Stimulated activated CD8-positive, alpha-beta memory T cell treated with anti-CD3 and anti-CD28 coated beads, Interleukin-4, amount 100 ng/mL, for 1 hour (primary cell): ENCODE data around the gene COQ10A.
"Not testable (repeated sequence)": the region's sequence is repeated elsewhere in the genome, so short reads cannot be mapped to it uniquely, and the experiment has no call there.

Experiments used
- DNase-seq, 2 donors: peaks; one replicate each; pipeline ENCODE4 v3.0.0-alpha.2; 2020; ENCODE audit warnings: low read depth in 2 of 2, low spot score in 1 of 2

The COQ10A gene

DNA sequence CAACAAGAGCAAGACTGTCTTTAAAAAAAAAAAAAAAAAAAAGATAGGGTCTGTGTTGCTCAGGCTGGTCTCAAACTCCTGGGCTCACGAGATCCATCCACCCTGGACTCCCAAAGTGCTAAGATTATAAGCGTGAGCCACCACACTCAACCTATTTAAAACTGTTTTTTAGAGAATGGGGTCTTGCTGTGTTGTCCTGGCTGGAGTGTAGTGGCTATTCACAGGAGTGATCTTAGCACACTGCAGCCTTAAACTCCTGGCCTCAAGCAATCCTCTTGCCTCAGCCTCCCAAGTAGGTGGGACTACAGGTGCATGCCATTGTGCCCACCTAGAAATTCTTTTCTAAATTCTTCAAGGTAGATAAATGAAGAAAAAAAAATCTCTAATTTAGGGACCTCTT lies 7.6 kb downstream of the COQ10A start:
- no peak for DNase-seq

DNA sequence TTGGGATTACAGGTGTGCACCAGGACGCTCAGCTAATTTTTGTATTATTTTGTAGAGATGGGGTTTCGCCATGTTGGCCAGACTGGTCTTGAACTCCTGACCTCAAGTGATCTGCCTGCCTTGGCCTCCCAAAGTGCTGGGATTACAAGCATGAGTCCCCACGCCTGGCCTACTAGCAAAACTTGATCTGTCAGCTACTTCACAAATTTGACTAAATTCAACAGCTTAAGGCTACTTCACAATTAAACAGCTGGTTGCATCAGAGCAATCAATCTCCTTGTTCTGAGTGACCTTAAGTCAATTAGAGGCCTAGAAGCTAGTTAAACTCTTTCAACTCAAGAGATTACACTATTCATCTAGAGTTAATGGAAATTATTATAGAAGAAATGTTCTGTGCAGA lies 12.2 kb downstream of the COQ10A start:
- no peak for DNase-seq

DNA sequence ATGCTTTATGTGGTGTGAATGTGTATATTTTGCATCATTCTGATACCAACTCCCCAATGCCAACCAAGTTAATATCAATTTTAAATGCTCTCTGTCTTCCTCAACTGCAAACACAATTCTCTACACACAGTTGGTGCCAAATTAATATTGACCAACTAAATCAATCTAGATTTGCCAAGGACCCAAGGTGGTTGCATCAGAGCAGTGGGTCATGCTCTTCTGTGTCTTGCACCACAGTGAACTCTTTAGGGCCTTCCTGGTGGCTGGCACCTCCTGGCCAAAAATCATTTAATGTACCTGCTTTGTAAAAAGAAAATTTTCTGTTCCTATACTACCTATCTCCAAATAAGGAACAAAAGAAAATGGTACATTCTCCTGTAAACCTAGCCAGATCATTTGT lies 14.1 kb downstream of the COQ10A start:
- DNase-seq, result no peak

DNA sequence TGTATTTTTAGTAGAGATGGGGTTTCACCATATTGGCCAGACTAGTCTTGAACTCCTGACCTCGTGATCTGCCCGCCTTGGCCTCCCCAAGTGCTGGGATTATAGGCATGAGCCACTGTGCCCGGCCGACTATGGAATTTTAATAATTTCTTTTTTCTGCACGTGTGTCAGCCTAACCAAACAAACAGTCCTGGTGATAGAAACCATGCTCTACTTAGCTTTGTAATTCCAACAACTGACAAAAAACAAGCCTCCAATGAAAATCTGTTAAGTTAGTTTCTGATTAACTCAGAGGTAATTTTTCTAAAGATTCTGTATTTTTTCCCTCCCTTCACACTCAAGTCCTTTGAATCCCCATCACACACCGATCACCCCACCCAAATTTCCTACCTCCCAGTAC lies 15.3 kb downstream of the COQ10A start:
- no peak for DNase-seq

DNA sequence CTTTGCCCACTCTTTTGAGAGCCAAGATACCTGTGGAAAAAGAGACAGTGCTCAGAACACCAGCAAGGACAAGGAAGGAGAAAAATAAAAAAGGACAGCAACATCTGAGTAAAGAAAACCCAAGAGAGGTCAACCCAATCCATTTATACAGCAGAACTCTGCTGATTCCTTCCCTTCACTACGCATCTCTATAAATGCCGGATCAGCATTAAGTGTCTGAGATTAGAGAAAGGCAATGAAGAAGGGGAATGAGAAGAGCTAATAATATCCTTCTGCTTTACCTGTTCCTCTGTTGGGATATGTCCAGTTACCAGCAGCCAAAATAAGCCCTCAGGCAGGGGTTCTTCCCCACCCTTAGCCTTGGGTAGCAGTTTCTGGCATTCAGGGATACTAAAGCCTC lies 15.8 kb downstream of the COQ10A start:
- no peak for DNase-seq

DNA sequence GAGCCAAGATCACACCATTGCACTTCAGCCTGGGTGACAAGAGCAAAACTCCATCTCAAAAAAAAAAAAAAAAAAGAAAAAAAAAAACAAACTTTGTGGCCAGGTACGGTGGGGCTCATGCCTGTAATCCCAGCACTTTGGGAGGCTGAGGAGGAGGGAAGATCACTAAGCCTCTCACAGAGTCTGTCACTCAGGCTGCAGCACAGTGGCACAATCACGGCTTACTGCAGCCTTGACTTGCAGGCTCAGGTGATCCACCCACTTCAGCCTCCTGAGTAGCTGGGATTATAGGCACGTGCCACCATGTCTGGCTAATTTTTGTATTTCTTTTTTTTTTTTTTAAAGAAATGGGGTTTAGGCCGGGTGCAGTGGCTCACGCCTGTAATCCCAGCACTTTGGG lies 17.5 kb downstream of the COQ10A start:
- not testable (repeated sequence) for DNase-seq

DNA sequence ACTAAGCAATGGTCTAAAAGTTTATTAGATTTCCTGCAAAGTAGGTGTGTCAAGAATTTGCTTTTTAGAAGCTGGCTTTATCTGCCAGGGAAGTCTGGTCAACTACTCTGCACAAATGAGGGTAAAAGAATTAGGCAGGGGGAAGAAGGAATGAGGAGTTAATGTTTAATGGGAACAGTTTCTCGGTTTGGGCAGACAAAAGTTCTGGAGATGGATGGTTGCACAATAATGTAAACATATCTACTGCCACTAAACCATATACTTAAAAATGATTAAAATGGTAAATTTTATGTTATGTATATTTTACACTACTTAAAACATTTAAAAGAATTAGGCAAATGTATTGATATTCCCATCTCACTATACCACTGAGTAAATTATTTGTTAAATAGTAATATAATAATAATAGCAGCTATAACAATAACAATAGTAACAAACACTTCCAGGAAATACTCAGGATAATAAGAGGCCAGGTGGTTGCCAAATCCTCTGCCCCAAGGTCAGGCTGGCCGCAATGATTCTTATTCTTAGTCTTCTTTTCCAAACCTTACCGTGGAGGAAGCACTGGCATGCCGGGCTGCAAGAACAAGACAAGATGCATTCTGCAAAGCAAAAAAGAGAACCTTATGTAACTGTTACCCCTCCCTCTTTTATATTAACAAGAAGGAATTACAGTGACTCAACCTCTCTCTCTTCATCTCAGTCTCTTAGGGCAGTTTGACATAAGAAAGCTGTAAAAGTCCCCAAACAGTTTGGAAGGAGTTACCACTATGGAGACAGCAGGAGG lies 19.5 kb downstream of the COQ10A start:
- no peak for DNase-seq

DNA sequence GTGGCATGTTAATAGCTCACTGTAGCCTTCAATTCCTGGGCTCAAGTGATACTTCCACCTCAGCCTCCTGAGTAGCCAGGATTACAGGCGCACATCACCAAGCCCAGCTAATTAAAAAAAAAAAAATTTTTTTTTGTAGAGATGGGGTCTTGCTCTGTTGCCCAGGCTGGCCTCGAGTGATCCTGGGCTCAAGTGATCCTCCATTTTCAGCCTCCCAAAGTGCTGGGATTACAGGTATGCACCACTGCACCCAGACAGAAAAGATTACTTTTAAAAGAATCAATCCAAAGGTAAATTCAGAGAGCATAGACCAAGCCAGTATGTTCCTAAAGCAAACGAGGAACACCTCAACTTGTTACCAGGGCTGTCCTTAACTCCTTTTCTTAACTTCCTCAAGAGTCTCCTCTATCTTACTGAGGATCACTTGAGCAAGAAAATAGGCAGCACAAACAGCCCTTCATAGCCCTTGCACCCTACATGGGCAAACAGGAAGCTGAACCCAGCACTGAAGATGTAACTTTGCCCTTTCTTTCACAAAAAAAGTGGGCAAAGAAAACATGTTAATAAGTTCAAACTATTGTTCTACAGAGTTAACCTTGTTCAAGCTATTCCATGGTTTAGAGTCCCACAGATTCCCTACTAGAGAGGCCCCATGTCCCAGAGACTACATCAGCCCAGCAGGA lies 22.1 kb downstream of the COQ10A start:
- no peak for DNase-seq

DNA sequence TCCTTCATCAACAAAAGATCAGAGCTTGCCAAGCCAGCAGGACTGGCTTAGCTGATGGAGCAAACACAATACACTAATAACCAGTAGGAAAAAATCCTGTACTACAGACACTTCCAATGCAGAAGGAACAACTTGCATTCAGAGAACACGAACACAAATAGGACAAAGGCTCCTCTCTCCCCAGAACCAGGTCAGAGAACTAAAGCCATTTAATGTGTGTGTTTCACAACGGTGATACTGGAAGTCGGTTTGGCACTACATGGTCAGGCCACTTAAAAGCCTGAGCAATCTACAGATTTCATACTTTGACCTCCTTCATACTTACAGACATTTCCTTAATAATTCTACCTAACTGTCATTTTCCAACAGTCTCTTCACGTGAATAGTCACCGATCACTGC lies 27.1 kb downstream of the COQ10A start:
- DNase-seq, result no peak

DNA sequence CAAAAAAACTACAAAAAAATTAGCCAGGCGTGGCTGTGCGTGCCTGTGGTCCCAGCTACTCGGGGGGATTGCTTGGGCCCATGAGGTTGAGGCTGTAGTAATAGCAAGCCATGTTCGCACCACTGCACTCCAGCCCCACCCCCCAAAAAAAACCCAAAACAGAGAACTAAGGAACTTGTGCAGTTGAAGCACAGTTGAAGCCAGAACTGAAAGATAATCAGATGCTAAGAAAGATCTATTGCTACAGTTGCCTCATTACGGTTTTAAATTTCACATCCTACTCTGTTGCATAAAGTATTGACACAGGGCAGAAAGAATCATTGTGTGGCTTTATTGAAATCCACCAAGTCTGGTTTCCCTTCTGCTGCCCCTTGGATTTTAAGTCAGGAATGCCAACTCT lies 29.6 kb downstream of the COQ10A start:
- DNase-seq, result no peak

DNA sequence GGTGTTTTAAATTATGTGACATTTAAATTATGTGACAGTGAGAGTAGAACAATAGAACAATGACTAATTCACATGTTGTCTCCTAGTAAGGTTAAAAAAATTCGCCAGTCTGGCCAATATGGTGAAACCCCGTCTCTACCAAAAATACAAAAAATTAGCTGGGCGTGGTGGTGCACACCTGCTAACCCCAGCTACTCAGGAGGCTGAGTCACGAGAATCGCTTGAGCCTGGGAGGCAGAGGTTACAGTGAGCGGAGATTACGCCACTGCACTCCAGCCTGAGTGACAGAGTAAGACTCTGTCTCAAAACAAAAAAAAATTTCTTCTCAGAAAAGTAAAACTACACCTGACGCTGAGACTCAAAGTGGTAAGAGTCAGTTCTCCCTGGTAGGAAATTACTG lies 30.7 kb downstream of the COQ10A start:
- no peak for DNase-seq

DNA sequence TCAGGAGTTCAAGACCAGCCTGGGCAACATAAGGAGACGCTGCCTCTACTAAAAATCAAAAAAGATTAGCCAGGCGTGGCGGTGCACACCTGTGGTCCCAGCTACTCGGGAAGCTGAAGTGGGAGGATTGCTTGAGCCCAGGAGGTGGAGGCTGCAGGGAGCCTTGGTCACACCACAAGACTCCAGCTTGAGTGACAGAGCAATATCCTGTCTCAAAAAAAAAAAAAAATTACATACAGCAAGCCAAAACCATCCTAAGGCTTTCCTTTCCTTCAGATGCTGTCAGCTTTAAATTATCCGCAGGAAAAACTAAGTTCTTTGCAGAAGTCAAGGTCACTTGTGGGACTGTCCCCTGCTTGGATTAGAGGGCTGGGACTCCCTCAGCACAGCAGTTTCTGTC lies 32.1 kb downstream of the COQ10A start:
- DNase-seq, result no peak

DNA sequence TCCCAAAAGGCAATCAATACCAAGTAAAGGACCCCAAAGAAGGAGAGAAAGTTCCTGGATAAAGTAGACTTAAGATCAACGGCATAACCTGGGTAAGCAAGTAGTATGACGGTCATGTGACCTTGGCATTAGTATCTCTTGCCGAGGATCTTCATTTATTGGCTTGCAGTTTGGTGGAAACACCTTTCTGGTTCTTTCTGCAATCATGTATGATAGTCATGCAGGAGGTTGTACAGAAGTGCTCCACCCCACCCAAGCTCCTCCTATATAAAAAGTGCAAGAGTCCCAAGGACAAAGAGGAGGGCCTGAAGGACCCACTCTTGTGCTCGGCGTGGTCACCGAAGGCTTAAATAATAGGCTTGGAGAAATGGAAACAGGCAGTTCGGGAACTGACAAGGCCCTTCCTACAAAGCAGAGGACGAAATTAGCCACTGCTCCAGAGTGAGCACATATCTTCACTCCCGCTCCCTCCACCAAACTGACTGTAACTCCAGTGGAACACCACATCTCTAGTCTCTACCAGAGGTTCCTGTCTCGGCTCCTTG lies 32.6 kb downstream of the COQ10A start:
- DNase-seq, result no peak

DNA sequence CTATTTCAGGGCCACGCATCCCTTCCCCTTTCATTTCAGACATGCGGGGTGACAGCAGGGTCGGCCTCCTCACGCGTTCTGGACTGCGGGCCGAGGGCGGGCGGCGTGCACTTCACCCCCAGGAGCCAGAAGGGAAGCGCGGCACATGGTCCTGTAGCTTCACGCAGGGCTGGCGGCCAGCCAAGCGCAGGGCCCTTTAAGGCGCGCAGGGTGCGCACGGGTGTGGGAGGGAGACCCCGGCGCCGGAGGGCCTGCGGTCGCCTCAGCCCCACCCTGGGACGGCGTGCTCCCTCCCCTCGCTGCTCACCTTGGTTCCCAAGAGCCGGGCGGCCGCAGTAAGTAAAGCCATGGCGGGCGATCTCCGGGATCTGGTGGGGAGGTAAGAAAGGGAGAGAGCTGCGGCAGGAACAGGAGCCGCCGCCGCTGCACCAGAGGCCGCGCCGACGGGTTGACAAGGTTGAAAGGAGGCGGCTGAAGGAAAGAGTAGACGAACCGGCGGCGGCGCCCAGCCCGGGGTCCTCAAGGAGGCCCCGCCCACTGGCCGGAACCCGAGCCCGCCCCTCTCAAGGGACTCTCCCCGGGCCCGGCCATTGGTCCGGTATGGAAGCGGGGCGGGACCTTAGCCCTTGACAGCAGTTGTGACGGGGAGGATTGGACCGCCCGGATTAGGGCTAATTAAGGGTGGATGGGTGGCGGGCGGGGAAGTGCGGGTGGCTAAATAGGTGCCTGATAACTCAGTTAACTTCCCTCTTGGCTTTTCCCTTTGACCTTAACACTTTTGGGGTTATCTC lies 33.3 kb downstream of the COQ10A start, which contains the start of gene CS:
CS (minus strand) TSS at position 478 of the 791 bp plus-strand sequence; CDS start at position 349, 129 bp downstream.
- DNase-seq, result peak; percentile 93 to 96

DNA sequence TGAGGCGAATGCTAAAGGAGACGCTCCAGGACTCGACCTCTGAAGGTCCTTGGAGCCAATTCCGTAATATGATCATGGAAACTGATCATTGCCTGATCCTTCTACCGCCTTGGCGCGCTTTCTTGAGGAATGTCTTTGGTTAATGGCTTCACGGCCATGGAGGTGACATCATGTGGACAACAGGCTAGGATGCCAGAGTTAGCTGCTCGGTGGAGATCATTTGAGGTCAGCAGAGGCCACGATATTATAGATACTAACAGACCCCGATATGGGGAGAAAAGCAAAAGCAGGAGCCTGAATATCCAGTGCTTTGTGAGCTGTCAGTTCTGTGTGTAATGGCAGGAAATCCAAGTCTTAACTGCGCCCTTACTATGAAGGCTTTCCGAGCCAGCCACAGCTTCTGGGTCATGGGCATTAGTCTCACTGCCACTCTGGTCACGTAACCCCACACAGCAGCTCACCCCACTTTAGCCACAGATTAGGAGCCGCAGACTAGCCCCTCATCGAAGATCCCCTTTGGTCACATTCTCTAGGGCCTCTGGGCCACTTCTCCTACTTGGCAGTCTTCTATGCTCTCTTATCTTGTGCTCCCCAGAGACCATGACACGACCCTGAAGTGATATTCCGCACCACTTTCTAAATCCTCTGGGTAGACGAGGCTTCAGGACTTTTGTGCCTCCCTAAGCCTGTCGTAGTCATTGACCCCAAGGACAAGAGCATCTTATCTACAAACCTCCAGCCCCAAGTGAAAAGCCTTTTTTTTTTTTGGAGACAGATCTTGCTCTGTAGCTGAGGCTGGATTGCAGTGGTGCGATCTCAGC lies 34.1 kb downstream of the COQ10A start:
- DNase-seq, result no peak

DNA sequence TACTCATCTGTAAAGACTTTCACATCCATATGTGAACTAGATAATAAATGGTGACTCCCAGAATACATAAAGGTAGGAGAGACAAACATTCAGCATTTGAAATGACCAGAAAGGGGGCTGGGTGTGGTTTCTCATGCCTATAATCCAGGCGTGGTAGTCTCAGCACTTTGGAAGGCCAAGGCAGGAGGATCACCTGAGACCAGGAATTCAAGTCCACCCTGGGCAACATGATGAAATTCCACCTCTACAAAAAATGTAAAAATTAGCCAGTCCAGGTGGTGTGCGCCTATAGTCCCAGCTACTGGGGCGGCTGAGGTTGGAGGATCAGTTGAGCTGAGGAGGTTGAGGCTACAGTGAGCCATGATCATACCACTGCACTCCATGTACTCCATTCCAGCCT lies 37.5 kb downstream of the COQ10A start:
- no peak for DNase-seq

DNA sequence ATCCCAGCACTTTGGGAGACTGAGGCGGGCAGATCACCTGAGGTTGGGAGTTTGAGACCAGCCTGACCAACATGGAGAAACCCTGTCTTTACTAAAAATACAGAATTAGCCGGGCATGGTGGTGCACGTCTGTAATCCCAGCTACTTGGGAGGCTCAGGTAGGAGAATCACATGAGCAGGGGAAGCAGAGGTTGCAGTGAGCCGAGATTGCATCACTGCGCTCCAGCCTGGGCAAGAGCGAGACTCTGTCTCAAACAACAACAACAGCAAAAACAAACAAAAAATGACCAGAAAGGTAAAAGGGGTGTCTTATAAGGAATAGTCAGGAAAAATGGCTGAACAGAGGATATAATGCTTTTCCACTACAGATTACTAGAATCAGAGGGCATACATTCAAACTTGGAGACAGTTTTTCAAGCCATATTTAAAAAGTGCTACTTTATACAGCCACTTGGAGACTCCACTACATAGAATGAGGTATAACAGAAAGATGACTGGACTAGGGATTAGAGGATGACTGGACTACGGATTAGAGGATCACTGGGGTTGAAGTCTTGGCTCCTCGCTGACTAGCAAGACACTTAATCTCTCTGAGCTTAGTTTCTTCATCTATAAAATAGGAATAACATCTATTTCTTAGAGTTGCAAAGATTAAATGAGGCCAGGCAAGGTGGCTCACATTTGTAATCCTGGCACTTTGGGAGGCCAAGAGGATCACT lies 38.3 kb downstream of the COQ10A start:
- no peak for DNase-seq

DNA sequence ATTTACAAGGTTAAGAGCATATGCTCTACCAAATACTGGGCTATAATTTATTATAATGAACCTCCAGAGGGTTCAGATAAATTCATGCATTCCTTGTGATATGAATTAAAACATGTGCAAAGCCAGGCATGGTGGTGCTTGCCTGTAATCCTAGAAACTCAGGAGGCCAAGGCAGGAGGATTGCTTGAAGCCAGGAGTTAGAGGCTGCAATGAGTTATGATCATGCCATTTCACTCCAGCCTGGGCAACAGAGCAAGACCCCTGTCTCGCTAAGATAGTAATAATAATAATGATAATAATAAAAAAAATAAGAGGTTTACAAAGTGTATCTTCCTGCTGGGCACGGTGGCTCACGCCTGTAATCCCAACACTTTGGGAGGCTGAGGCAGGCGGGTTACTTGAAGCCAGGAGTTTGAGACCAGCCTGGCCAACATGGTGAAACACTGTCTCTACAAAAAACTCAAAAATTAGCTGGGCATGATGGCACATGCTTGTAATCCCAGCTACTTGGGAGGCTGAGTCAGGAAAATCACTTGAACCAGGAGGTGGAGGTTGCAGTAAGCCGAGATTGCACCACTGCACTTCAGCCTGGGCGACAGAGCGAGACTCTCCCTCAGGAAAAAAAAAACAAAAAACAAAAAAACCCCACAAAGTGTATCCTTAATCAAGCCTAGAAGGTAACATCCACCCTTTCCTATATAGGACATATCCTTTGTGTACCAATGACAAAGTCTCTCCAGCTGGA lies 40.7 kb downstream of the COQ10A start:
- DNase-seq, result no peak

DNA sequence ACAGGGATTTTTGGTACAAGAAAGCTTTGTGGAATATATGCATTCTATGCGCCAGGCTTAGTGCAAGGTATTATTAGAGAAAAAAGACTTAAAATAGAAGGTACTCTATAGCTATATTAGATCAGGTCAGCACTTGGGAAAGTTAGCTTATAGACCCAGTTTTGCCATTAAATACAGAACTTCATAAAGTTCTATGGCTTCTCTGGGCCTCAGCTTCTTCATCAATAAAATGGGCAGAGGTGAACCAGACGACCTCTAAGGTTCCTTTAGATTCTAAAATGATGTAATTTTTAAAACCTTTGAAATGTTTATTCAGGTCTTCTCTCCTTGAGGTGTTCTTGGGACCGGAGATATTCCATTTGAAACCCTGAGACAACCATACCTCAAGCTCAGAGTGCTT lies 42.0 kb downstream of the COQ10A start:
- no peak for DNase-seq
